Thyroid gland (tissue), 4 donors: ENCODE measurements around the gene TBL1Y. TPM values are rescaled to one million over a fixed set of nuclear protein-coding genes. Genes with fewer than 3 reads are reported as not detected.

Experiments used
- DNase-seq, 2 donors: peaks; one replicate each; pipeline ENCODE4 v3.0.0-alpha.2; 2019
- H3K27ac ChIP-seq, 3 donors: fragments of 200-600 bp; sonication (generic); 1 replicate in 2 of 3; 2 replicates in 1 of 3; pipeline ENCODE4 v1.5.1; 2016 to 2019; ENCODE audit warnings: mild to moderate bottlenecking in 1 of 3, moderate library complexity in 1 of 3
- H3K27me3 ChIP-seq: fragments of 200-600 bp; sonication (generic); one replicate; pipeline ENCODE4 v1.5.1; 2019
- H3K36me3 ChIP-seq, 2 donors: fragments of 200-600 bp; sonication (generic); one replicate each; pipeline ENCODE4 v1.5.1; 2016 to 2019
- H3K4me1 ChIP-seq, 2 donors: fragments of 200-600 bp; sonication (generic); one replicate each; pipeline ENCODE4 v1.5.1; 2017 to 2019
- H3K4me3 ChIP-seq, 3 donors: fragments of 200-600 bp; sonication (generic); replicated peaks in 1 of 3; 1 replicate in 2 of 3; 2 replicates in 1 of 3; pipeline ENCODE4 v1.5.1; 2016; ENCODE audit warnings: mild to moderate bottlenecking in 1 of 3
- H3K9me3 ChIP-seq: fragments of 200-600 bp; sonication (generic); one replicate; pipeline ENCODE4 v1.5.1; 2017
- CTCF ChIP-seq, 6 experiments: fragments of 200-600 bp in 3 of 6; fragments of 450-650 bp in 3 of 6; sonication (generic) in 3 of 6; IDR thresholded peaks; one replicate each; pipeline ENCODE4 v1.5.1; 2016 to 2019; ENCODE audit warnings: antibody characterized with exemption in 6 of 6, mild to moderate bottlenecking in 2 of 6, inconsistent platforms in 1 of 6, moderate library complexity in 1 of 6
- POLR2A ChIP-seq, 2 donors: fragments of 450-650 bp; IDR thresholded peaks; one replicate each; pipeline ENCODE4 v1.6.1; 2017; ENCODE audit warnings: antibody characterized with exemption in 2 of 2, mild to moderate bottlenecking in 2 of 2, moderate library complexity in 1 of 2
- WGBS, 2 donors: methylation state at CpG; one replicate each; pipeline ENCODE4 v1.1.5; 2017; 5-methylcytosine and 5-hydroxymethylcytosine counted together
- intact Hi-C: fragments of 100-400 bp; cut with DNase I; formaldehyde crosslinking; loops from one replicate; pipeline ENCODE4 v1.15.1; 2023
- total RNA-seq, 4 donors: library from RNA; depleted of rRNA; stranded (reverse); fragments of >200 nt; gene quantifications; one replicate each; pipeline ENCODE4 v1.2.3, GENCODE V29; 2016

Gene TBL1Y
- total RNA-seq, 4 donors from 2014 or later = 15.4 to 15.8 TPM; not detected in 2

- no peak for TF ChIP-seq CTCF (IDR thresholded peaks at IDR 0.05)
- TF ChIP-seq POLR2A (IDR thresholded peaks at IDR 0.05) = no peak
- no peaks in the 10 kb centered on the region for H3K9me3 ChIP-seq
- 91 to 94% methylated on average over 6 of the region's 6 CpGs for WGBS, 2 donors
Measured at GRCh38 chrY:6989886-6990620, 79.6 kb downstream of the TBL1Y start.

GRCh38 chrY:6992041-6992440 is 81.5 kb downstream of the TBL1Y start:
- intact Hi-C loops = no loop called here
- H3K27me3 ChIP-seq = no peaks in the 10 kb centered on the region
- H3K9me3 ChIP-seq = no peaks in the 10 kb centered on the region
- no peak overlapping the region for H3K4me3 ChIP-seq
- 71 to 83% methylated on average over 3 of the region's 3 CpGs for WGBS, 2 donors
- no peak for DNase-seq
- TF ChIP-seq CTCF (IDR thresholded peaks at IDR 0.05) = no peak
- no peak overlapping the region for H3K27ac ChIP-seq
- no peaks in the 10 kb centered on the region for H3K36me3 ChIP-seq
- no peaks in the 10 kb centered on the region for H3K4me1 ChIP-seq

More at GRCh38 chrY:6989886-6990620, 79.6 kb downstream of the TBL1Y start:
- Histone ChIP-seq H3K36me3 (no peaks in the 10 kb centered on the region), H3K4me1 (no peaks in the 10 kb centered on the region), H3K27ac (no peak overlapping the region), H3K27me3 (no peaks in the 10 kb centered on the region), H3K4me3 (no peak overlapping the region)
- intact Hi-C loops = no loop called here
- no peak for DNase-seq

- intact Hi-C loops = no loop called here
- no peak for TF ChIP-seq POLR2A (IDR thresholded peaks at IDR 0.05)
- no peak for TF ChIP-seq CTCF (IDR thresholded peaks at IDR 0.05)
- Histone ChIP-seq H3K27me3 (no peaks in the 10 kb centered on the region), H3K4me3 (no peak overlapping the region), H3K9me3 (no peaks in the 10 kb centered on the region), H3K4me1 (no peaks in the 10 kb centered on the region), H3K27ac (no peak overlapping the region), H3K36me3 (no peaks in the 10 kb centered on the region)
- 48 to 66% methylated on average over 3 of the region's 4 CpGs for WGBS, 2 donors
- no peak for DNase-seq
Measured at GRCh38 chrY:6995987-6996386, 85.5 kb downstream of the TBL1Y start.

- Histone ChIP-seq H3K4me3 (no peak overlapping the region), H3K9me3 (no peaks in the 10 kb centered on the region), H3K4me1 (no peaks in the 10 kb centered on the region), H3K36me3 (no peaks in the 10 kb centered on the region), H3K27me3 (no peaks in the 10 kb centered on the region), H3K27ac (no peak overlapping the region)
- intact Hi-C loops = no loop called here
- TF ChIP-seq POLR2A (IDR thresholded peaks at IDR 0.05) (no peak), CTCF (IDR thresholded peaks at IDR 0.05) (no peak)
- no peak for DNase-seq
- WGBS, 2 donors = no CpG with 5 or more reads among the region's 1 CpG
Measured at GRCh38 chrY:6997503-6998066, 87.1 kb downstream of the TBL1Y start.

- Histone ChIP-seq H3K4me1 (no peaks in the 10 kb centered on the region), H3K4me3 (no peak overlapping the region), H3K27me3 (no peaks in the 10 kb centered on the region), H3K9me3 (no peaks in the 10 kb centered on the region), H3K27ac (no peak overlapping the region), H3K36me3 (no peaks in the 10 kb centered on the region)
- TF ChIP-seq POLR2A (IDR thresholded peaks at IDR 0.05) (no peak), CTCF (IDR thresholded peaks at IDR 0.05) (no peak)
- intact Hi-C loops = no loop called here
- 84 to 94% methylated on average over 2 of the region's 2 CpGs for WGBS, 2 donors
- DNase-seq = no peak
Measured at GRCh38 chrY:6999905-7000304, 89.4 kb downstream of the TBL1Y start.
